Measurements from ENCODE around the gene DUSP11.
"Not testable (repeated sequence)": the region's sequence is repeated elsewhere in the genome, so short reads cannot be mapped to it uniquely, and the experiment has no call there.

The DUSP11 gene

GRCh38 chr2:73717695-73718094, 62.2 kb downstream of the DUSP11 start:
- not testable (repeated sequence) for DNase-seq (ENCODE audit: low read depth in 3 of 3)

GRCh38 chr2:73717251-73717606, 62.7 kb downstream of the DUSP11 start:
- no peak for DNase-seq (ENCODE audit: low read depth in 3 of 3)

- no peak for DNase-seq (ENCODE audit: low read depth in 3 of 3)
Measured at GRCh38 chr2:73716543-73717250, 63.2 kb downstream of the DUSP11 start.

GRCh38 chr2:73714091-73714490, 65.8 kb downstream of the DUSP11 start:
- DNase-seq (ENCODE audit: low read depth in 3 of 3) = no peak

All from stimulated activated CD4-positive, alpha-beta T cell treated with anti-CD3 and anti-CD28 coated beads, TNF-alpha, amount 100 ng/mL, for 48 hours (primary cell).